HG02798 (cell line): ENCODE results near the gene SMARCA4.
"Not testable (repeated sequence)": the region's sequence is repeated elsewhere in the genome, so short reads cannot be mapped to it uniquely, and the experiment has no call there.

Source experiments
- ATAC-seq: cut with Tn5 transposase; IDR thresholded peaks from one replicate; pipeline ENCODE4 v1.9.1; 2021; ENCODE audit warnings: mild to moderate bottlenecking; ENCODE audit not compliant: unreplicated experiment, poor library complexity

Gene SMARCA4

DNA sequence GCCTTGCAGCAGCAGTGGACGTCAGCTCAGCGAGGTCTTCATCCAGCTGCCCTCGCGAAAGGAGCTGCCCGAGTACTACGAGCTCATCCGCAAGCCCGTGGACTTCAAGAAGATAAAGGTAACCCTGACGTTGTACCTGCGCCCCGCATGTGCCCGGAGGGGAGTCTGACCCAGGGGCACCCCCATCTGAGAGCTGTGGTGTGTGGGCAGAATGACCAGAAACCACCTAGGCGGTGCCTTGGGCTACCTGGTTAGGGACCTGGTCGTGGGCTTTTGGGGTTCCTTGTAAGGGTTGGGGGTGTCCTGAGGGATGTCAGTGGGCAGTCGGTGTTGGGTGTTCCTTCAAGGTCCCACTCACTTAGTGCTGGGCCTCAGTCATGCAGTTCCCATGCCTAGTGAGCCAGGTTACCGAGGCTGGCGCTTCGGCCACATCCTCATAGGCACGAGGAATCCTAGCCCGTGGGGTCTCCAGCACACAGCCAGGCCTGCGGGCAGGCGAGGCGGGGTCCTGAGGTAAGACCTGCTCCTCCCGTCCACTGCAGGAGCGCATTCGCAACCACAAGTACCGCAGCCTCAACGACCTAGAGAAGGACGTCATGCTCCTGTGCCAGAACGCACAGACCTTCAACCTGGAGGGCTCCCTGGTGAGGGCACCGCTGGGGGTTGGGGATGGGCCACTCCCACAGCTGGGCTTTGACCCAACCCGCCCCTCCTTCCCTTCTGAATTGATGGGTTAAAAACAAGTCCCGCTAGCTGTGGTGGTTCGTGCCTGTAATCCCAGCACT, 97.6 kb downstream of the SMARCA4 start:
- ATAC-seq, result no peak

- ATAC-seq, result no peak
These were observed 98.9 kb downstream of the SMARCA4 start for GRCh38 chr19:11059511-11060358.

GRCh38 chr19:11061952-11062351, 101.1 kb downstream of the SMARCA4 start:
- no peak for ATAC-seq

DNA sequence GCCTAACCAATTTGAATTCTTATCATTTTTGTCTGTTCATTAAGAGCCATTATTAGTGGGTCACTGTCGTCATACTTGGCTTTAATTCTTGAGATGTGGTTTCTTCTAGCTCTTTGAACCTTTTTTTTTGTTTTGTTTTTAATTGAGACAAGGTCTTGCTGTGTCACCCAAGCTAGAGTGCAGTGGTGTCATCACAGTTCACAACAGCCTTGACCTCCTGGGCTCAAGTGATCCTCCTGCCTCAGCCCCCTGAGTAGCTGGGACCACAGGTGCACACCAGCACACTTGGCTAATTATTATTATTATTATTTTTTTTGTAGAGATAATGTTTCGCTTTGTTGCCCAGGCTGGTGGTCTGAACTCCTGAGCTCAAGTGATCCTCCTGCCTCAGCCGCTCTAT, 102.6 kb downstream of the SMARCA4 start:
- ATAC-seq, result no peak

DNA sequence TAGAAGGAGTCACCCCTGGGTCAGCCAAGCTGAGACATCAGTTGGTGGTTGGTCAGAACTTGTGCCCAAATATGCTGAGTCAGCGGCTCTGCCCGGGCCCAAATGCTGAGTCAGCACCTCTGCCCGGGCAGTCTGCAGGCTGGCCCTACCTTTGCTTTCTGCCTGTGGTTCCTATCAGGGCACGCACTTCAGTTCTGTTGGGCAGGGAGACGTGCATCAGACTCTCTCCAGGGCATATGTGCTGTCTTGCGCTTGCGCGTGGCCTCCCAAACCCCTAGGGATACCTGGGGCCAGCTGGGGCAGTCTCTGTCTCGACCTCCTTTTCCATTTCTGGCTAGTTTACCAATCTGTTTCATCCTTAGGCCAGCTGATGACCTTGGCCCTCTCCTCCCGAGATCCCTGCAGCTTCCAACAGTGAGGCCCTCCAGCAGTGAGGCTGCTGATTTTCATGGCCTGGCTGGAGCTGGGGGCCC, 104.0 kb downstream of the SMARCA4 start:
- no peak for ATAC-seq

GRCh38 chr19:11066326-11066725, 105.5 kb downstream of the SMARCA4 start:
- ATAC-seq, result no peak

GRCh38 chr19:11067356-11068113, 106.7 kb downstream of the SMARCA4 start:
- ATAC-seq, result no peak

GRCh38 chr19:11069561-11069960, 108.7 kb downstream of the SMARCA4 start:
- ATAC-seq, result no peak

GRCh38 chr19:11070123-11070522, 109.3 kb downstream of the SMARCA4 start:
- no peak for ATAC-seq

DNA sequence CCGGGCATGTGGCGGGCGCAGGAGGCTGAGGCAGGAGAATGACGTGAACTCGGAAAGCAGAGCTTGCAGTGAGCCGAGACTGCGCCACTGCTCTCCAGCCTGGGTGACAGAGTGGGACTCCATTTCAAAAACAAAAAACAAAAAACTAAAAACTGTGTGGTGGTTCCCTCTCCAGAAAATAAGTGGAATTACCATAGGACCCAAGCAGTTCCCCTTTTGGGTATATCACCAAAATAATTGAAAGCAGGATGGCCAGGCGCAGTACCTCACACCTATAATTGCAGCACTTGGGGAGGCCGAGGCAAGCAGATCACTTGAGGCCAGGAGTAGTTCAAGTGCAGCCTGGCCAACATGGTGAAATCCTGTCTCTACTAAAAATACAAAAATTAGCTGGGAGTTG, 112.7 kb downstream of the SMARCA4 start:
- ATAC-seq, result no peak

DNA sequence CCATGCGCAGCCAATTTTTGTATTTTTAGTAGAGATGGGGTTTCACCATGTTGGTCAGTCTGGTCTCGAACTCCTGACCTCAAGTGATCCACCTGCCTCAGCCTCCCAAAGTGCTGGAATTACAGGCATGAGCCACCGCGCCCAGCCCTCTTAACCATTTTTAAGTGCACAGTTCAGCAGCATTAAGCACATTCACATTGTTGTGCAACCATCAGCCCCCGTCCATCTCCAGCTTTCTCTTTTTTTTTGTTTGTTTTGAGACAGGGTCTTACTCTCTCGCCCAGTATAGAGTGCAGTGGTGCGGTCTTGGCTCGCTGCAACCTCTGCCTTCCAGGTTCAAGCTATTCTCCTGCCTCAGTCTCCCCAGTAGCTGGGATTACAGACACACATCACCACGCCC, 116.0 kb downstream of the SMARCA4 start:
- not testable (repeated sequence) for ATAC-seq

- ATAC-seq, result no peak
These were observed 118.1 kb downstream of the SMARCA4 start for GRCh38 chr19:11078893-11079292.

GRCh38 chr19:11079999-11080398, 119.2 kb downstream of the SMARCA4 start:
- ATAC-seq, result no peak

DNA sequence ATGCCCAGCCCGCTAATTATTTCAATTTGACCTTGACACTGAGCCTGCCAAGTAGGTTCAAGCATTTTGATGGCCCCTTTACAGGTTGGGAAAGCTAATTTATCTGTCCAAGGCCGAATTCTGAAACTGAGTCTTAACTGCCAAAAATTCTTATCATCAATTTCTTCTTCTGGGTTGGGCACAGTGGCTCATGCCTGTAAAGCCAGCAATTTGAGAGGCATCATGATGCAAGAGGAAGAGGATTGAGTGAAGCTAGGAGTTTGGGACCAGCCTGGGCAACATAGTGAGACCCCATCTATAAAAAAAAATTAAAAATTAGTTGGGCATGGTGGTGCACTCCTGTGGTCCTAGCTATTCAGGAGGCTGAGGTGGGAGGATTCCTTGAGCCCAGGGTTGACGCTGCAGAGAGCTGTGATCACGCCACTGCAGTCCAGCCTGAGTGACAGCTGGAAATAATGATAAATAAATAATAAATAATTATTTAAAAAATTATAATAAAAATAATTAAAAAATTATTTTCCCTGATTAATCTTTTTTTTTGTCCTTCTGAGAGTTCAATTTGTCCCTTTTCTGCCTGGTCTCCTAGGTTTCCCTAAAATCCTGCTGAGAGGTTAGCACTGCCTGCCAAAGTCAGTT, 127.2 kb downstream of the SMARCA4 start:
- ATAC-seq, result no peak

DNA sequence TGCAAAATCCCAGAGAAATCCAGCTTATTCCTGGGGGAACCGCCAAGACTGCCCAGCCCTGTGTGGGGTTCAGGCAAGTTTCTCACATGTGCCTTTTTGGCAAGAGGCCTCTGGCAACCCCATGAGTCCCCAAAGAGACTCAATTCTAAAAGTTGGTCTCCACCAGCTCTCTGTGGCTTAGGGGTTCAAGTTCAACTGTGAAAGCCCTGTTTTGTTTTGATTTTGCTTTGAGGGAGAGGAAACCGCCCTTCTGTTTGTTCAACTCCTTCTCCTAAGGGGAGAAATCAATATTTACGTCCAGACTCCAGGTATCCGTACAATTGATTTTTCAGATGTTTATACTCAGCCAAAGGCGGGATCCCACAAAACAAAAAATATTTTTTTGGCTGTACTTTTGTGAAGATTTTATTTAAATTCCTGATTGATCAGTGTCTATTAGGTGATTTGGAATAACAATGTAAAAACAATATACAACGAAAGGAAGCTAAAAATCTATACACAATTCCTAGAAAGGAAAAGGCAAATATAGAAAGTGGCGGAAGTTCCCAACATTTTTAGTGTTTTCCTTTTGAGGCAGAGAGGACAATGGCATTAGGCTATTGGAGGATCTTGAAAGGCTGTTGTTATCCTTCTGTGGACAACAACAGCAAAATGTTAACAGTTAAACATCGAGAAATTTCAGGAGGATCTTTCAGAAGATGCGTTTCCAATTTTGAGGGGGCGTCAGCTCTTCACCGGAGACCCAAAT, 127.8 kb downstream of the SMARCA4 start:
- ATAC-seq, result no peak

GRCh38 chr19:11089254-11090013, 128.6 kb downstream of the SMARCA4 start, which contains the start of gene LDLR:
TSS of gene LDLR (plus strand) at chr19:11089463. CDS start at chr19:11089549, 86 bp downstream.
- ATAC-seq, result no peak

DNA sequence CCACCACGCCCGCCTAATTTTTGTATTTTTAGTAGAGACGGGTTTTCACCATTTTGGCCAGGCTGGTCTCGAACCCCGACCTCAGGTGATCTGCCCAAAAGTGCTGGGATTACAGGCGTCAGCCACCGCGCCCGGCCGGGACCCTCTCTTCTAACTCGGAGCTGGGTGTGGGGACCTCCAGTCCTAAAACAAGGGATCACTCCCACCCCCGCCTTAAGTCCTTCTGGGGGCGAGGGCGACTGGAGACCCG, 129.1 kb downstream of the SMARCA4 start:
- not testable (repeated sequence) for ATAC-seq

- peak; percentile 88 for ATAC-seq
These were observed 129.6 kb downstream of the SMARCA4 start for GRCh38 chr19:11090264-11090996.
